HG03139 (cell line): ENCODE data around the gene SCAMP5.

Source experiments
- ATAC-seq: cut with Tn5 transposase; IDR thresholded peaks from one replicate; pipeline ENCODE4 v1.9.1; 2021; ENCODE audit not compliant: unreplicated experiment

The SCAMP5 gene

GRCh38 chr15:75067123-75067830, 71.9 kb downstream of the SCAMP5 start:
- ATAC-seq, result no peak

- no peak for ATAC-seq
Measured at GRCh38 chr15:75068748-75069147, 73.4 kb downstream of the SCAMP5 start.

- ATAC-seq, result peak; percentile 54
Measured at GRCh38 chr15:75069301-75069925, 74.0 kb downstream of the SCAMP5 start.

- no peak for ATAC-seq
Measured at GRCh38 chr15:75070674-75071073, 75.3 kb downstream of the SCAMP5 start.
